H1 (cell line): ENCODE measurements around the gene RNF166. TPM values are rescaled to one million over a fixed set of nuclear protein-coding genes. Genes with fewer than 3 reads are reported as not detected.

Experiments
- CTCF ChIA-PET: fragments of 300-600 bp; sonication (Branson Sonifier 250); formaldehyde crosslinking; loops from one replicate; lab custom pipeline; 2021; ENCODE audit not compliant: partially characterized antibody; lab: Charles Lee
- POLR2A ChIA-PET: fragments of 300-600 bp; sonication (Branson Sonifier 250); formaldehyde crosslinking; loops from one replicate; lab custom pipeline; 2021; ENCODE audit warnings: inconsistent platforms; ENCODE audit not compliant: partially characterized antibody; lab: Charles Lee
- DNase-seq, 2 experiments: peaks; one replicate each; pipeline versions ENCODE4 v3.0.0 to v3.0.0-alpha.2; 2010 to 2022; ENCODE audit warnings: low spot score in 2 of 2, low read depth in 1 of 2, mixed read lengths in 1 of 2
- FAIRE-seq: peaks from 2 replicates; lab custom pipeline; 2011; peaks lifted over from hg19 to GRCh38; lab: Jason Lieb, UNC
- H2AFZ ChIP-seq: 2 replicates; pipeline ENCODE4 v1.8.1; 2012; ENCODE audit warnings: low read length, inconsistent platforms
- H2AK5ac ChIP-seq: 2 replicates; pipeline ENCODE4 v1.6.1; 2013; ENCODE audit warnings: low read depth, low read length
- H2BK120ac ChIP-seq: replicated peaks from 2 replicates; pipeline ENCODE3; 2013; ENCODE audit warnings: low read depth, low read length, inconsistent platforms
- H2BK12ac ChIP-seq: 2 replicates; pipeline ENCODE4 v1.6.1; 2013; ENCODE audit warnings: low read depth, low read length
- H2BK15ac ChIP-seq: 2 replicates; pipeline ENCODE4 v1.6.1; 2013; ENCODE audit warnings: low read length
- H2BK20ac ChIP-seq: 2 replicates; pipeline ENCODE4 v1.6.1; 2013; ENCODE audit warnings: low read length
- H2BK5ac ChIP-seq: 2 replicates; pipeline ENCODE4 v1.6.1; 2013; ENCODE audit warnings: low read depth, low read length
- H3K14ac ChIP-seq: 2 replicates; pipeline ENCODE4 v1.6.1; 2013; ENCODE audit warnings: inconsistent platforms; ENCODE audit not compliant: insufficient read length
- H3K18ac ChIP-seq: 2 replicates; pipeline ENCODE4 v1.6.1; 2013; ENCODE audit warnings: low read length; ENCODE audit errors: extremely low read depth
- H3K23ac ChIP-seq: 2 replicates; pipeline ENCODE4 v1.6.1; 2013; ENCODE audit warnings: inconsistent platforms; ENCODE audit not compliant: insufficient read length
- H3K23me2 ChIP-seq: 2 replicates; pipeline ENCODE4 v1.6.1; 2013; ENCODE audit warnings: low read depth, low read length
- H3K27ac ChIP-seq: 2 replicates; pipeline ENCODE4 v1.6.1; 2011; ENCODE audit warnings: low read depth, low read length, inconsistent platforms
- H3K27me3 ChIP-seq, 4 experiments: replicated peaks in 1 of 4; 1 replicate in 1 of 4; 2 replicates in 3 of 4; pipeline versions ENCODE4 v1.6.1 to v1.8.1; 2011 to 2013; ENCODE audit warnings: low read length in 3 of 4, mild to moderate bottlenecking in 3 of 4, inconsistent platforms in 2 of 4, mixed read lengths in 2 of 4, moderate library complexity in 1 of 4; ENCODE audit not compliant: control insufficient read depth in 3 of 4, insufficient read depth in 3 of 4; ENCODE audit errors: extremely low read depth in 1 of 4
- H3K36me3 ChIP-seq, 4 experiments: 2 replicates each; pipeline versions ENCODE4 v1.6.1 to v1.8.1; 2011 to 2013; ENCODE audit warnings: mild to moderate bottlenecking in 4 of 4, low read length in 3 of 4, moderate library complexity in 2 of 4, control low read depth in 1 of 4, inconsistent platforms in 1 of 4; ENCODE audit not compliant: insufficient read depth in 4 of 4, control insufficient read depth in 2 of 4
- H3K4ac ChIP-seq: replicated peaks from 2 replicates; pipeline ENCODE3; 2013; ENCODE audit warnings: low read length, low read depth, mixed read lengths, inconsistent platforms; ENCODE audit not compliant: insufficient read length
- H3K4me1 ChIP-seq, 4 experiments: replicated peaks in 1 of 4; 1 replicate in 1 of 4; 2 replicates in 3 of 4; pipeline versions ENCODE4 v1.6.1 to v1.8.1; 2011 to 2013; ENCODE audit warnings: low read length in 3 of 4, inconsistent platforms in 2 of 4, mixed read lengths in 1 of 4; ENCODE audit not compliant: insufficient read depth in 4 of 4, control insufficient read depth in 3 of 4
- H3K4me2 ChIP-seq, 2 experiments: 2 replicates each; pipeline versions ENCODE4 v1.6.1 to v1.8.1; 2011 to 2013; ENCODE audit warnings: low read depth in 2 of 2, low read length in 2 of 2, control low read depth in 1 of 2, inconsistent platforms in 1 of 2, mild to moderate bottlenecking in 1 of 2; ENCODE audit not compliant: insufficient read depth in 1 of 2
- H3K4me3 ChIP-seq, 4 experiments: fragments of 200-600, 300-600 bp in 1 of 4; sonication (generic), shearing (Covaris generic), sonication (Bioruptor Twin) in 1 of 4; 2 replicates each; pipeline versions ENCODE4 v1.5.1 to v1.8.1; 2011 to 2016; ENCODE audit warnings: low read length in 4 of 4, low read depth in 3 of 4, control low read depth in 2 of 4, inconsistent platforms in 2 of 4, mild to moderate bottlenecking in 2 of 4, mixed read lengths in 1 of 4, moderate library complexity in 1 of 4; ENCODE audit not compliant: insufficient read depth in 2 of 4; ENCODE audit errors: extremely low read depth in 1 of 4
- H3K56ac ChIP-seq: replicated peaks from 2 replicates; pipeline ENCODE3; 2013; ENCODE audit warnings: low read depth, mild to moderate bottlenecking, mixed read lengths, low read length, inconsistent platforms; ENCODE audit not compliant: insufficient read length
- H3K79me1 ChIP-seq: 2 replicates; pipeline ENCODE4 v1.6.1; 2013; ENCODE audit warnings: low read depth, low read length, control low read depth
- H3K79me2 ChIP-seq, 2 experiments: 2 replicates each; pipeline versions ENCODE4 v1.6.1 to v1.8.1; 2012 to 2013; ENCODE audit warnings: low read length in 2 of 2, mild to moderate bottlenecking in 2 of 2, inconsistent platforms in 1 of 2; ENCODE audit not compliant: insufficient read depth in 2 of 2, control insufficient read depth in 1 of 2
- H3K9ac ChIP-seq, 4 experiments: replicated peaks in 1 of 4; 1 replicate in 1 of 4; 2 replicates in 3 of 4; pipeline versions ENCODE4 v1.6.1 to v1.8.1; 2011 to 2013; ENCODE audit warnings: low read depth in 3 of 4, low read length in 3 of 4, control low read depth in 2 of 4, mild to moderate bottlenecking in 2 of 4, moderate library complexity in 2 of 4, inconsistent platforms in 1 of 4; ENCODE audit errors: extremely low read depth in 1 of 4
- H3K9me3 ChIP-seq, 2 experiments: 2 replicates each; pipeline versions ENCODE4 v1.6.1 to v1.8.1; 2012 to 2013; ENCODE audit warnings: mild to moderate bottlenecking in 2 of 2, moderate library complexity in 2 of 2, control low read depth in 1 of 2, inconsistent platforms in 1 of 2, low read depth in 1 of 2, low read length in 1 of 2, mixed read lengths in 1 of 2; ENCODE audit not compliant: insufficient read depth in 2 of 2
- H4K20me1 ChIP-seq, 2 experiments: replicated peaks in 1 of 2; 2 replicates each; pipeline versions ENCODE3 to v1.8.1; 2011 to 2013; ENCODE audit warnings: inconsistent platforms in 2 of 2, low read length in 2 of 2, mild to moderate bottlenecking in 1 of 2; ENCODE audit not compliant: insufficient read depth in 2 of 2, control insufficient read depth in 1 of 2
- H4K5ac ChIP-seq: 2 replicates; pipeline ENCODE4 v1.6.1; 2013; ENCODE audit warnings: low read length, low read depth, mixed read lengths, inconsistent platforms; ENCODE audit not compliant: insufficient read length
- H4K8ac ChIP-seq: 2 replicates; pipeline ENCODE4 v1.8.0; 2013; ENCODE audit warnings: mild to moderate bottlenecking, moderate library complexity, low read length, inconsistent platforms; ENCODE audit not compliant: insufficient read depth; ENCODE audit errors: extremely low read depth
- H4K91ac ChIP-seq: replicated peaks from 2 replicates; pipeline ENCODE3; 2013; ENCODE audit warnings: low read length, mixed read lengths, inconsistent platforms; ENCODE audit not compliant: insufficient read length
- EGR1 ChIP-seq: IDR thresholded peaks from 2 replicates; pipeline ENCODE4 v1.6.1; 2011; ENCODE audit warnings: low read depth, low read length, borderline replicate concordance
- EP300 ChIP-seq, 2 experiments: IDR thresholded peaks; 1 replicate in 1 of 2; 2 replicates in 1 of 2; pipeline ENCODE4 v1.6.1; 2011 to 2012; ENCODE audit warnings: low read depth in 2 of 2, low read length in 2 of 2, mild to moderate bottlenecking in 2 of 2, borderline replicate concordance in 1 of 2, inconsistent platforms in 1 of 2, moderate library complexity in 1 of 2
- FOSL1 ChIP-seq: IDR thresholded peaks from 2 replicates; pipeline ENCODE4 v1.6.1; 2011; ENCODE audit warnings: mild to moderate bottlenecking, low read depth, low read length, moderate library complexity; ENCODE audit not compliant: insufficient read depth
- HDAC6 ChIP-seq: IDR thresholded peaks from one replicate; pipeline ENCODE4 v1.7.1; 2012; ENCODE audit warnings: low read depth, mild to moderate bottlenecking, inconsistent platforms, low read length, moderate library complexity
- KDM1A ChIP-seq: fragments of 200-600, 300-600 bp; sonication (generic); IDR thresholded peaks from 2 replicates; pipeline ENCODE4 v1.7.1; 2016; ENCODE audit warnings: mild to moderate bottlenecking, low read length, borderline replicate concordance
- POU5F1 ChIP-seq: IDR thresholded peaks from 2 replicates; pipeline ENCODE4 v1.6.1; 2011; ENCODE audit warnings: low read depth, mild to moderate bottlenecking, low read length, moderate library complexity
- SIX5 ChIP-seq: IDR thresholded peaks from 2 replicates; pipeline ENCODE4 v1.6.1; 2011; ENCODE audit warnings: mild to moderate bottlenecking, low read depth, low read length
- SP4 ChIP-seq: IDR thresholded peaks from 2 replicates; pipeline ENCODE4 v1.6.1; 2012; ENCODE audit warnings: low read length, inconsistent platforms
- SUZ12 ChIP-seq: fragments of 200-600 bp; sonication (generic); IDR thresholded peaks from 2 replicates; pipeline ENCODE4 v1.6.1; 2012; ENCODE audit warnings: mild to moderate bottlenecking, inconsistent platforms, low read length, moderate library complexity, mixed read lengths
- TEAD4 ChIP-seq: IDR thresholded peaks from 2 replicates; pipeline ENCODE4 v1.6.1; 2012; ENCODE audit warnings: low read depth, low read length, inconsistent platforms, mixed read lengths
- YY1 ChIP-seq: IDR thresholded peaks from 2 replicates; pipeline ENCODE4 v1.6.1; 2011; ENCODE audit warnings: low read depth, mild to moderate bottlenecking, low read length
- WGBS, 2 experiments: shearing (Covaris generic) in 1 of 2; methylation state at CpG; one replicate each; pipeline versions ENCODE4 v1.1.6 to v1.1.7; 2013 to 2015; ENCODE audit warnings: low lambda C conversion rate in 2 of 2, mixed read lengths in 2 of 2, inconsistent platforms in 1 of 2, low coverage in 1 of 2, missing lambda C conversion rate in 1 of 2; ENCODE audit not compliant: insufficient replicate concordance in 2 of 2, insufficient coverage in 1 of 2, insufficient read length in 1 of 2; ENCODE audit errors: extremely low coverage in 1 of 2, missing lambda C conversion rate in 1 of 2; 5-methylcytosine and 5-hydroxymethylcytosine counted together
- polyA plus RNA-seq, 7 experiments: library from polyadenylated mRNA; depleted of rRNA in 3 of 7; stranded (reverse) in 5 of 7; unstranded in 2 of 7; fragments of >200 nt in 5 of 7; fragments of 200-250 nt in 2 of 7; gene quantifications; 1 replicate in 5 of 7; 2 replicates in 1 of 7; 4 replicates in 1 of 7; pipeline versions ENCODE4 v1.2.1 to v1.2.3, GENCODE V29; 2011 to 2013; ENCODE audit warnings: missing spikeins in 2 of 7, mixed read lengths in 2 of 7
- total RNA-seq: library from RNA; stranded (reverse); fragmentation: NEBNext Ultra II Directional; extraction: Animal tissue kit (Norgen Biotek cat#: 25700); gene quantifications from 2 replicates; pipeline ENCODE4 v1.2.1, GENCODE V29; 2021
- TF ChIP-seq, protein P1 (sequence below): IDR thresholded peaks from 2 replicates; pipeline ENCODE4 v1.6.1; 2011; ENCODE audit warnings: low read length, improper control_type of control experiment

Gene RNF166
- total and polyA plus RNA-seq, 2 of the 8 experiments (the other 6 are each of a cell fraction or from before 2014, with no cell fraction given), result 29.8 to 31.2 TPM

DNA sequence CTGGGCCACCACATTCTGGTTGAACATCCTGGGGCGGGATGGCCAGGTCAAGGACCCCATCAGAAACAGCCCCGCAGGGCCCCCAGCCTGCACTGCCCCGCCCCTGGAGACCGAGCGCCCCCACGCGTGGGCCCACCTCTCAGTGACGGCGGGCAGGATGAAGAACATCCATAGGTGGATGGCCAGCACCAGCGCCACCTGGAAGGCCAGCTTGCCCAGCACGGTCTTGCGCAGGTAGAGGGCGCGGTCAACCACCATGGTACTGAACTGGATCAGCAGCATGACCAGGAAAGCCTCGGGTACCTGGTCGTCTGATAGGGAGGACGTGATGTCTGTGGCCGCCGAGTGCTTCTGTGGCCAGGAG is 13.7 kb upstream of the RNF166 start:
- Histone ChIP-seq H2BK20ac (no peak overlapping the region), H3K79me2 (no peaks in the 10 kb centered on the region), H2BK15ac (no peak overlapping the region), H3K4ac (no peak overlapping the region), H3K27ac (no peak overlapping the region), H3K56ac (no peak overlapping the region), H3K27me3 (no peaks in the 10 kb centered on the region), H3K23me2 (no peaks in the 10 kb centered on the region), H3K9ac (no peak overlapping the region), H3K36me3 (peaks cover 4 to 42% (median 25%) of the 10 kb centered on the region in 4 experiments; a peak in 6 of 8 replicates), H2AFZ (no peak overlapping the region), H4K5ac (no peak overlapping the region), H3K4me2 (no peak overlapping the region), H2BK120ac (no peak overlapping the region), H2AK5ac (no peak overlapping the region), H3K79me1 (no peaks in the 10 kb centered on the region), H4K8ac (no peak overlapping the region), H4K20me1 (peaks cover 2 to 12% of the 10 kb centered on the region in 2 experiments), H3K14ac (no peak overlapping the region), H3K4me3 (no peak overlapping the region), H3K18ac (no peak overlapping the region), H3K23ac (no peak overlapping the region), H2BK5ac (no peak overlapping the region), H3K4me1 (no peaks in the 10 kb centered on the region), H2BK12ac (no peak overlapping the region), H3K9me3 (no peaks in the 10 kb centered on the region), H4K91ac (no peak overlapping the region)
- FAIRE-seq (no peak), DNase-seq (no peak)
- WGBS, 2 experiments, result 89% methylated on average over 17 of the region's 19 CpGs; no CpG with 5 or more reads in 1 of the 2 experiments
- ChIA-PET CTCF (interaction anchor here (1.3 to 2.5 kb wide), 4 partner anchors 15 to 110 kb away, joined by 3 to 7 read pairs (median 5); no protein-coding TSS in a partner anchor), POLR2A (interaction anchor here (1.0 to 1.2 kb wide), 2 partner anchors 16 to 57 kb away, joined by 3 read pairs; partner anchors contain the start of gene MVD)
- TF ChIP-seq KDM1A (no peak), SUZ12 (no peak), YY1 (no peak), EGR1 (no peak), POU5F1 (no peak), SIX5 (no peak), FOSL1 (no peak), EP300 (IDR thresholded peaks at IDR 0.05; ENCODE audit: borderline replicate concordance in 1 of 2, low read depth in 2 of 2, low read length in 2 of 2) (no peak), SP4 (no peak), HDAC6 (no peak), TEAD4 (no peak)
- TF ChIP-seq, protein P1, sequence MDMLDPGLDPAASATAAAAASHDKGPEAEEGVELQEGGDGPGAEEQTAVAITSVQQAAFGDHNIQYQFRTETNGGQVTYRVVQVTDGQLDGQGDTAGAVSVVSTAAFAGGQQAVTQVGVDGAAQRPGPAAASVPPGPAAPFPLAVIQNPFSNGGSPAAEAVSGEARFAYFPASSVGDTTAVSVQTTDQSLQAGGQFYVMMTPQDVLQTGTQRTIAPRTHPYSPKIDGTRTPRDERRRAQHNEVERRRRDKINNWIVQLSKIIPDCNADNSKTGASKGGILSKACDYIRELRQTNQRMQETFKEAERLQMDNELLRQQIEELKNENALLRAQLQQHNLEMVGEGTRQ, result no peak
